ENCODE data around the gene EIF5. TPM values are rescaled to one million over a fixed set of nuclear protein-coding genes. Genes with fewer than 3 reads are reported as not detected.

EIF5 gene
- total and polyA plus RNA-seq, 2 of the 8 experiments (the other 6 are each of a cell fraction or from before 2014, with no cell fraction given) = 179 to 323 TPM

GRCh38 chr14:103362780-103363179 lies 28.7 kb downstream of the EIF5 start:
- FAIRE-seq = no peak
- H4K20me1 ChIP-seq (replicated peaks in 1 of 2; ENCODE audit: control insufficient read depth in 1 of 2, insufficient read depth in 2 of 2, low read length in 2 of 2) = no peaks in the 10 kb centered on the region
- CTCF ChIA-PET (ENCODE audit: partially characterized antibody) = no interaction called here
- H3K79me1 ChIP-seq (ENCODE audit: low read depth, low read length) = no peaks in the 10 kb centered on the region
- no peak overlapping the region for H3K56ac ChIP-seq (replicated peaks; ENCODE audit: insufficient read length, low read depth, low read length)
- WGBS, 2 experiments (ENCODE audit: extremely low coverage in 1 of 2, insufficient coverage in 1 of 2, insufficient read length in 1 of 2, insufficient replicate concordance in 2 of 2, low coverage in 1 of 2, low lambda C conversion rate in 2 of 2, missing lambda C conversion rate in 1 of 2) = 77% methylated on average over 1 of the region's 1 CpG; no CpG with 5 or more reads in 1 of the 2 experiments
- no peak overlapping the region for H3K4me3 ChIP-seq (ENCODE audit: extremely low read depth in 1 of 4, insufficient read depth in 2 of 4, low read depth in 3 of 4, low read length in 4 of 4)
- H3K4me1 ChIP-seq (replicated peaks in 1 of 4; ENCODE audit: control insufficient read depth in 3 of 4, insufficient read depth in 4 of 4, low read length in 3 of 4) = no peaks in the 10 kb centered on the region
- no peaks in the 10 kb centered on the region for H3K23me2 ChIP-seq (ENCODE audit: low read depth, low read length)
- no peak overlapping the region for H3K18ac ChIP-seq (ENCODE audit: extremely low read depth, low read length)
- H2BK12ac ChIP-seq (ENCODE audit: low read depth, low read length) = no peak overlapping the region
- H2AK5ac ChIP-seq (ENCODE audit: low read depth, low read length) = no peak overlapping the region
- POLR2A ChIA-PET (ENCODE audit: partially characterized antibody) = interaction anchor here (1.9 kb wide), 1 partner anchor 23 kb away, joined by 4 read pairs; no protein-coding TSS in a partner anchor
- H3K23ac ChIP-seq (ENCODE audit: insufficient read length) = no peak overlapping the region
- H3K14ac ChIP-seq (ENCODE audit: insufficient read length) = no peak overlapping the region
- H3K9ac ChIP-seq (replicated peaks in 1 of 4; ENCODE audit: extremely low read depth in 1 of 4, low read depth in 3 of 4, low read length in 3 of 4) = no peak overlapping the region
- H2AFZ ChIP-seq (ENCODE audit: low read length) = no peak overlapping the region
- H3K79me2 ChIP-seq (ENCODE audit: control insufficient read depth in 1 of 2, insufficient read depth in 2 of 2, low read length in 2 of 2) = no peaks in the 10 kb centered on the region
- no peaks in the 10 kb centered on the region for H3K27me3 ChIP-seq (replicated peaks in 1 of 4; ENCODE audit: control insufficient read depth in 3 of 4, extremely low read depth in 1 of 4, insufficient read depth in 3 of 4, low read length in 3 of 4)
- no peak overlapping the region for H2BK5ac ChIP-seq (ENCODE audit: low read depth, low read length)
- no peak overlapping the region for H3K27ac ChIP-seq (ENCODE audit: low read depth, low read length)
- H3K36me3 ChIP-seq (ENCODE audit: control insufficient read depth in 2 of 4, insufficient read depth in 4 of 4, low read length in 3 of 4) = no peaks in the 10 kb centered on the region
- no peak overlapping the region for H2BK20ac ChIP-seq (ENCODE audit: low read length)
- no peak overlapping the region for H2BK120ac ChIP-seq (replicated peaks; ENCODE audit: low read depth, low read length)
- H3K4me2 ChIP-seq (ENCODE audit: insufficient read depth in 1 of 2, low read depth in 2 of 2, low read length in 2 of 2) = no peak overlapping the region
- no peak for DNase-seq (ENCODE audit: low read depth in 1 of 2, low spot score in 2 of 2)
- H3K9me3 ChIP-seq (ENCODE audit: insufficient read depth in 2 of 2, low read depth in 1 of 2, low read length in 1 of 2) = peaks cover 0 to 7% of the 10 kb centered on the region in 2 experiments; a peak in 1 of 4 replicates
- no peak overlapping the region for H4K5ac ChIP-seq (ENCODE audit: insufficient read length, low read depth, low read length)
- H4K8ac ChIP-seq (ENCODE audit: extremely low read depth, insufficient read depth, low read length) = no peak overlapping the region
- H2BK15ac ChIP-seq (ENCODE audit: low read length) = no peak overlapping the region
- no peak overlapping the region for H4K91ac ChIP-seq (replicated peaks; ENCODE audit: insufficient read length, low read length)
- H3K4ac ChIP-seq (replicated peaks; ENCODE audit: insufficient read length, low read depth, low read length) = no peak overlapping the region
- TF ChIP-seq BACH1 (IDR thresholded peaks at IDR 0.05; ENCODE audit: low read length) = no peak
